Measurements from ENCODE around the gene PIGM. TPM values are rescaled to one million over a fixed set of nuclear protein-coding genes. Genes with fewer than 3 reads are reported as not detected.

The PIGM gene
- total RNA-seq, 1 donor from 2014 or later, result 2.5 TPM

- no peaks in the 10 kb centered on the region for H3K9me3 ChIP-seq (replicated peaks)
- H3K4me3 ChIP-seq, result no peak overlapping the region
- DNase-seq, result no peak
- no peak overlapping the region for H3K27ac ChIP-seq (replicated peaks)
- H3K27me3 ChIP-seq (ENCODE audit: low read depth), result peaks cover 22% of the 10 kb centered on the region
- intact Hi-C loops (cut with micrococcal nuclease), result no loop called here
- no peak for TF ChIP-seq CTCF (IDR thresholded peaks at IDR 0.05; ENCODE audit: borderline replicate concordance)
- H3K36me3 ChIP-seq, result no peaks in the 10 kb centered on the region
- no peaks in the 10 kb centered on the region for H3K4me1 ChIP-seq
Observed at GRCh38 chr1:160064164-160064563, 32.4 kb upstream of the PIGM start.

- H3K4me3 ChIP-seq, result no peak overlapping the region
- intact Hi-C loops (cut with micrococcal nuclease), result no loop called here
- H3K4me1 ChIP-seq, result no peaks in the 10 kb centered on the region
- H3K27ac ChIP-seq (replicated peaks), result no peak overlapping the region
- no peak for DNase-seq
- H3K36me3 ChIP-seq, result no peaks in the 10 kb centered on the region
- H3K9me3 ChIP-seq (replicated peaks), result no peaks in the 10 kb centered on the region
- peaks cover 24% of the 10 kb centered on the region for H3K27me3 ChIP-seq (ENCODE audit: low read depth)
- TF ChIP-seq CTCF (IDR thresholded peaks at IDR 0.05; ENCODE audit: borderline replicate concordance), result no peak
Observed at GRCh38 chr1:160063176-160063575, 31.4 kb upstream of the PIGM start.

- H3K27ac ChIP-seq (replicated peaks), result no peak overlapping the region
- no peak for TF ChIP-seq CTCF (IDR thresholded peaks at IDR 0.05; ENCODE audit: borderline replicate concordance)
- no peaks in the 10 kb centered on the region for H3K36me3 ChIP-seq
- DNase-seq, result no peak
- no peaks in the 10 kb centered on the region for H3K4me1 ChIP-seq
- intact Hi-C loops (cut with micrococcal nuclease), result no loop called here
- no peak overlapping the region for H3K4me3 ChIP-seq
- no peaks in the 10 kb centered on the region for H3K9me3 ChIP-seq (replicated peaks)
- H3K27me3 ChIP-seq (ENCODE audit: low read depth), result peaks cover 34% of the 10 kb centered on the region
Observed at GRCh38 chr1:160062230-160062532, 30.4 kb upstream of the PIGM start.

- intact Hi-C loops (cut with micrococcal nuclease), result no loop called here
- no peak for TF ChIP-seq CTCF (IDR thresholded peaks at IDR 0.05; ENCODE audit: borderline replicate concordance)
Observed at GRCh38 chr1:160061369-160062229, 29.8 kb upstream of the PIGM start.

GRCh38 chr1:160058087-160058486 lies 26.3 kb upstream of the PIGM start:
- intact Hi-C loops (cut with micrococcal nuclease), result no loop called here

More at GRCh38 chr1:160061369-160062229, 29.8 kb upstream of the PIGM start:
- Histone ChIP-seq H3K4me3 (no peak overlapping the region), H3K36me3 (no peaks in the 10 kb centered on the region), H3K4me1 (no peaks in the 10 kb centered on the region), H3K27ac (replicated peaks) (no peak overlapping the region), H3K9me3 (replicated peaks) (no peaks in the 10 kb centered on the region), H3K27me3 (ENCODE audit: low read depth) (peaks cover 34% of the 10 kb centered on the region)
- no peak for DNase-seq

More at GRCh38 chr1:160058087-160058486, 26.3 kb upstream of the PIGM start:
- Histone ChIP-seq H3K4me1 (no peaks in the 10 kb centered on the region), H3K27me3 (ENCODE audit: low read depth) (peaks cover 65% of the 10 kb centered on the region), H3K36me3 (no peaks in the 10 kb centered on the region), H3K27ac (replicated peaks) (no peak overlapping the region), H3K9me3 (replicated peaks) (no peaks in the 10 kb centered on the region), H3K4me3 (no peak overlapping the region)
- peak; percentile 47 for TF ChIP-seq CTCF (IDR thresholded peaks at IDR 0.05; ENCODE audit: borderline replicate concordance)
- no peak for DNase-seq

Data from left ventricle myocardium inferior (tissue), 1 donor.